GM19452 (cell line): ENCODE data around the gene AIF1L.

Experiments used
- ATAC-seq: cut with Tn5 transposase; IDR thresholded peaks from one replicate; pipeline ENCODE4 v1.9.1; 2021; ENCODE audit not compliant: unreplicated experiment

Gene AIF1L

DNA sequence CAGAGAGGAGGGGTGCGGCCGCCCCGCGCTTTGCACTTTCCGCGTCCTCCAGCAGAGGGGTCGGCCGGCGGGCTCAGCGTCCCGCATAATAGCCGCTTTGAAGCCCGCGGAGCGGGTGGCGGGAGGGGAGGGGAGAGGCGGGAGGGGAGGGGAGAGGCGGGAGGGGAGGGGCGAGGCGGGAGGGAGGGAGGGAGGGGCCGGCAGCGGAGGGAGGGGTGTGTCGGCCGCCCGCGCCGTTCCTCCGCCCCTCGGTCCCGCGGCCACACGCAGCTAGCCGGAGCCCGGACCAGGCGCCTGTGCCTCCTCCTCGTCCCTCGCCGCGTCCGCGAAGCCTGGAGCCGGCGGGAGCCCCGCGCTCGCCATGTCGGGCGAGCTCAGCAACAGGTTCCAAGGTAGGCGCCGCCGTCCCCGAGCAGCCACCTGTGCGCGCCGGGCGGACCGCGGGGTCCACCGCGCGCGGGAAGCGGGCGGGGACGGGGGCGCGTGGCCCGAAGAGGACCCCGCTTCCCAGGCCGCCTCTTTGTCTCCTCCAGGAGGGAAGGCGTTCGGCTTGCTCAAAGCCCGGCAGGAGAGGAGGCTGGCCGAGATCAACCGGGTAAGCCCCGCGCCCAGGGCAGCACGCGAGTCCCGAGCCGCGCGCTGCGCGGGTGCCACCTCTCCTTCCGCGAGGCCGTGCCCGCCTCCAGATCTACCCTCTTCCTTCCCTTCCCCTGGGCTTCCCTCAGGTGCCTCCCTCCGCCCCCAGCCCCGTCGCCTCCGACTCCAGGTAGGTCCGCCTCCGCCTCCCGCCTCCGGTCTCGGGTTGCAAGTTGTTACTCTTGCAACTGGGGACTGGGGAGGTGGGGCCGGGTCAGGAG is at the start of gene AIF1L:
Gene AIF1L, plus strand, starts transcription at position 263 of the 857 bp plus-strand sequence. Its CDS starts 99 bp downstream, at position 362.
- no peak for ATAC-seq

DNA sequence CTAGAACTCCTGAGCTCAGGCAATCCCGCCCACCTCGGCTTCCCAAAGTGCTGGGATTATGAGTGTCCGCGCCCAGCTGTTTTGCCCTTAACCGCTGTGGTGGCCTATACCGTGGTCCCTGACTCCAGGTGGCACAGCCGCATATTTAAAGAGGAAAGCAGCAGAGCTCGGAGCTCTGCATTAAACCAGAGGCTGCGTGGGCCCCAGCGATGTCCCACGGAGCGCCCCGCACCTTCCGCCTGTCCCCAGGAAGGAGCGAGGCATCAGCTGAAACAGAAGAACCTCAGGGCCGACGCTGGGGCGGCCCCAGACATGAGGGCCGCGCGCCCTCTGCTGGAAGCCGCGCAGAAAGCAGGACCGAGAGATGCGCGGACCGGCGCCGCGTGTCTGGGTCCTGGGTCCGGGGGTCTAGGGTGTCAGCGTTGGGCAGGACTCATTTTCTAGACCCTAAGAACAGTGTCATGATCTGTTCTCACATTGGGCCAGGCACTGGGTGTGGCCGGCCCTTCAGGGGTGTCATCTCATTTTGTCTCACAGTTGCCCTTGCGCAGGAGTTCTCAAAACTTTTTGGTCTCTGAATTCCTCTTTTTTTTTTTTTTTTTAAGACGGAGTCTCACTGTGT is 49.6 kb upstream of the AIF1L start:
- ATAC-seq = no peak

GRCh38 chr9:131048332-131048731 is 48.0 kb upstream of the AIF1L start:
- ATAC-seq = no peak

GRCh38 chr9:131048820-131049219 is 47.5 kb upstream of the AIF1L start:
- ATAC-seq = no peak

- ATAC-seq = no peak
Measured at GRCh38 chr9:131049829-131050715, 46.3 kb upstream of the AIF1L start.

DNA sequence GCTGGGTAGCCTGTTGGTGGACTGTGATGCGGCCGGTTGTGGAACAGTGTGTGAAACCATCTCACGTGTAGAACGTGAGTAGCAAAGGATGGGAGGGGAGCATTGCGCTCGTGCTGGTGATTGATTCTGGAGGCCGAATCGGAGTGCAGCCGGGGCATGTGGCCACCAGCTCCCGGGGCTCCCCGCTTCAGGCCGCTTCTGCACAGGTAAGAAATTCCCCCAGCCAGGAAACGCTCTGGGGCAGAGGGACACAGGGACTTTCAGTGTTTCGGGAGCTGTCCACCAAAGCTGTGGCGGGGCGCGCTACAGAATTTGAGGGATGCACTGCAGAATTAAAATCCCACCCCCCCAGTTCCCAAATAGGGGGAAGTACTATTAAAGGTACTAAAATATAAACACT is 45.5 kb upstream of the AIF1L start:
- no peak for ATAC-seq

- ATAC-seq = no peak
Measured at GRCh38 chr9:131051592-131052517, 44.5 kb upstream of the AIF1L start.

- ATAC-seq = no peak
Measured at GRCh38 chr9:131053896-131054295, 42.4 kb upstream of the AIF1L start.

DNA sequence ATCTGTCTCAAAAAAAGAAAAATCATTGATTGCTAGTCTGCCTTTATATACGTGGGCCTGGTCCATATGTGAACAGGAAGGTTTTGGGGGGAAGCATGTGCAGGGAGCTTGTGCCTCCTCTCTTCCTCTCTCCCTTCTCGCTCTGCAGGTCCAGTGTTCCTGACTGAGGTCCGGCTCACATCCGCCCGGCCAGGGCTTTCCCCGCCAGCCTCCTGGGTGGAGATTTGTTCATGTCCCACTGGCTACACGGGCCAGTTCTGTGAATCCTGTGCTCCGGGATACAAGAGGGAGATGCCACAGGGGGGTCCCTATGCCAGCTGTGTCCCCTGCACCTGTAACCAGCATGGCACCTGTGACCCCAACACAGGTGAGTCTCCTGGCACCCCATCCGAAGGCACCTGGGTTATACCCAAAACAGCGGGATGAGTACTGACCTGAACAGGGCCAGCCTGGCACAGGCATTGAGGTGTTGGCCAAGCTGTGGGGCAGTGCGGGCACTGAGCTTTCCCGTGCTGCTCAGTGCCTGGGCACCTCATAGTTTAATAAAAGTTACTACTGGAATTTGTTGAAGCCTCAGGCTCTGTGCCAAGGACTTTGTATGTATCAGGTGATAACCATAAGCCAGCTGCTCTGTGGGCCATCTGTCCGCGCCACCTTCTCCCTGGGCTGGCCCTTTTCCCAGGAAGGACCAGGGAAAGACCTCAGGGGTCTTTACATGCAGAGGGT is 39.4 kb upstream of the AIF1L start:
- no peak for ATAC-seq

DNA sequence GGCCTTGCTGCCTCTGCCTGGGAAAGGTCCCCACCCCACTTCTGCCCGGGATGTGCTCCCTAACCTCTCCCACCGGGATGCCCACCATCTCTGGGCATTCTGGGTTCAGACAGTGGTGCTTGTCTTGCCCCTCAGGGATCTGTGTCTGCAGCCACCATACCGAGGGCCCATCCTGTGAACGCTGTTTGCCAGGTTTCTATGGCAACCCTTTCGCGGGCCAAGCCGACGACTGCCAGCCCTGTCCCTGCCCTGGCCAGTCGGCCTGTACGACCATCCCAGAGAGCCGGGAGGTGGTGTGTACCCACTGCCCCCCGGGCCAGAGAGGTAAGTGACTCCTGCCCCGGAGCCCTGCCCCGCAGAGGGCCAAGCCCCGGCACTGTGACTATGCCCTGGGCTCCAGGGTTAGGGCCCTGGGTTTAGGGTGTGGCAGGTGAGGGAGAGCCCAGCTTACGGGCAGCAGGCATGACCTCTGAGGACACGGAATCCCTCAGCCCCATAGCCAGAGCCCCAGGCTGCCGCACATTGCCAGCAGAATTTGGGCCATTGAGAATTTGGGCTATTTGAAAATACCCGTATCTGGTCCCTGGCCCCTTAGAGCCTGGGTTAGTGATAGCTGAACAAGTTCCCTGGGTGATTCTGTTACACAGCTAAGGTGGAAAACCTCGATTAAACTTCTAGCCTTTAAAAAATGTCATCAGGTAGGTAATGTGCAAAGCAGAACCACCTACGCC is 35.3 kb upstream of the AIF1L start:
- ATAC-seq = no peak

GRCh38 chr9:131062969-131063368 is 33.4 kb upstream of the AIF1L start:
- ATAC-seq = no peak

GRCh38 chr9:131065599-131065998 is 30.7 kb upstream of the AIF1L start:
- ATAC-seq = no peak

DNA sequence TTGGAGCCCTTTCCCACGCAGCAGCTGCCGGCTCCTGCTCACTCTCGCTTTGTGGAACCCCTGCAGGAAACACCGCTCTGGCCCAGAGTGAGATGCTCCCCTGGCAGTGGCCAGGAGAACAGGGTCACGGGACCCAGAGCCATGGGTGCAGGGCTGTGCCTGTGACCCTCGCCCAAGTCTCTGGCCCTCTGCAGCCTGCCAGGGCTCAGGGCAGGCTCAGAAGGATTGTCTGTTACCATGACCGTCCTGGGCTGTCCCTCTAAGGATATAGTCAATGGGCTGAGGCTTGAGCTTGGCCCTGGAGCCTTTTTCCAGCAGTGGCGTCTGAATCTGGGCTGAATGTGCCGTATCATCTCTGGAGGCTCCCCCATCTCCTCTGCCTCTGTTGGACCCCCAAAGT is 28.7 kb upstream of the AIF1L start:
- no peak for ATAC-seq

DNA sequence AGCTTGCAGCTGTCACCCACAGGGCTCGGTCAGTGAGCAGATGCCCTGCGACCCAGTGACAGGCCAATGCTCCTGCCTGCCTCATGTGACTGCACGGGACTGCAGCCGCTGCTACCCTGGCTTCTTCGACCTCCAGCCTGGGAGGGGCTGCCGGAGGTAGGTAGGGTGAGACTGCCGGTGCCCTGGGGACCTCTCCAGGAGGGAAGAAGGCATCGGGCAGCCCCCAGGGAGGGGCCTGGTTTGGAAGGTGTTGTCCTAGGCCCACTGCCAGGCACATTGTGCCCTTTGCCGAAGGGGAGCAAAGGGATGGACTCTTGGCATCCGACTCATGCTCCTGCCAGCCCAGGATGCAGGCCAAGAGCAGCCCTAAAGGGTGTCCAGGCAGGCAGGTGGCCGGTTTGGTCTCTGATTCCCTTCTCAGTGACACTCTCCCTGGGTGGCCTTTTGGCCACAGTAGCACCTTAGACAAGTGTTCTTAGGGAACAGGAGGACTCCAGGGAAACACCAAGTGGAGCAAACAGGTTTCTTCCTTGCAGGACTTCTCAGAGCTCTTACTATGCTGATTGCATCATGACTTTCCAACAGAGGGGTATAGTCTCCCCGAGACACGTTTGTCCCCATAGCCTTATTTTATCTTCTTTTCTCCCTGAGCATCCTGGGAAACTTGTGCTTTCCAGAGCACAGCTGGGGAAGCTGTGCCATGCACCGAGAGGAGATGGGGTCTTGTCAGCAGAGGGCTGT is 28.1 kb upstream of the AIF1L start:
- no peak for ATAC-seq

GRCh38 chr9:131069699-131070098 is 26.6 kb upstream of the AIF1L start:
- ATAC-seq = no peak

GRCh38 chr9:131072107-131072870 is 24.0 kb upstream of the AIF1L start:
- ATAC-seq = no peak

- no peak for ATAC-seq
Measured at GRCh38 chr9:131072871-131073237, 23.5 kb upstream of the AIF1L start.
